KBM-7 (cell line): ENCODE measurements around the gene BLACAT1.
"Not testable (repeated sequence)": the region's sequence is repeated elsewhere in the genome, so short reads cannot be mapped to it uniquely, and the experiment has no call there.

Experiments
- DNase-seq: peaks from one replicate; pipeline ENCODE4 v3.0.0-alpha.2; 2015
- in situ Hi-C: fragments of 300-500 bp; cut with MboI; formaldehyde crosslinking; loops from 2 replicates; pipeline ENCODE4 v1.14.3; 2020; ENCODE audit warnings: low sequenced_read_pairs, low pct_unique_long_range_greater_than_20kb, mixed read lengths

BLACAT1 gene

GRCh38 chr1:205444300-205444930 lies 11.4 kb downstream of the BLACAT1 start:
- in situ Hi-C loops: no loop called here
- no peak for DNase-seq

GRCh38 chr1:205443585-205444299 lies 12.1 kb downstream of the BLACAT1 start:
- in situ Hi-C loops: no loop called here
- no peak for DNase-seq

GRCh38 chr1:205442051-205442725 lies 13.7 kb downstream of the BLACAT1 start:
- in situ Hi-C loops: no loop called here
- no peak for DNase-seq

DNA sequence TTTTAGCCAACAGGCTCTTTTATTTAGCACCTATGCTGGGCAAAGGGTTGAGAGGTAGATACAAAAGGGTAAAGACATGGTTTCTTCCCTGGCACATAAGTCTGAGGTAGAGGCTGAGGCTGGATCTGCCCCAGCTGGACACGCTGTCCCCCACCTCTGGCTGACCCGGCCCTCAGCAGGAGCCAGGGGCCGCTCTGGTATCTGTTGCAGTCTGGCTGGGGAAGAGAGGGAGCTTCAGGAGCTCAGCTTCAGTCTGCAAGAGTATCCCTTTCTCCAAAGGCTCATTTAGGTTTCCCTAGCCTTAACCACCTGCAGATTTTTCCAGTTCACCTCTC lies 14.2 kb downstream of the BLACAT1 start:
- in situ Hi-C loops: no loop called here
- no peak for DNase-seq

GRCh38 chr1:205441318-205441633 lies 14.6 kb downstream of the BLACAT1 start:
- DNase-seq: no peak
- in situ Hi-C loops: no loop called here

- peak; percentile 93 for DNase-seq
- in situ Hi-C loops: no loop called here
These were observed 15.1 kb downstream of the BLACAT1 start for GRCh38 chr1:205440476-205441317.

DNA sequence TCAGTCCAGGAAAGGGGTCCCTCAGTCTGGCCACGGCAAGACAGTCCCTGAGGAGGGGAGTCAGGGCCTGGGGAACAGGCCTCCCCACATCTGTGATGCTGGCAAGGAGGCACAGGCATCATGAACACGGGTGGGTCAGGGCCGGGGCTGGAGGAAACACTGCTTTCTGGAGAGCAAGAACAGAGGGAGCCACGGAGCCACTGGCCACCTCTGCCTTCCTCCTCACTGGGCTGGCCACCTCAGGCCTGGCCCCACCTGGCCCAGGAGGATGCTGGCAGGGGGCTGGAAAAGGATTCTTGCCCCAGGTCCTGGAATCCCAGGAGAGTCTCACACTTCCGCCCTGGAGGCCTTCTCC lies 15.7 kb downstream of the BLACAT1 start:
- in situ Hi-C loops: no loop called here

GRCh38 chr1:205438213-205439158 lies 17.4 kb downstream of the BLACAT1 start:
- peak; percentile 62 for DNase-seq
- in situ Hi-C loops: no loop called here

More for the DNA sequence above, 15.7 kb downstream of the BLACAT1 start:
- no peak for DNase-seq

DNA sequence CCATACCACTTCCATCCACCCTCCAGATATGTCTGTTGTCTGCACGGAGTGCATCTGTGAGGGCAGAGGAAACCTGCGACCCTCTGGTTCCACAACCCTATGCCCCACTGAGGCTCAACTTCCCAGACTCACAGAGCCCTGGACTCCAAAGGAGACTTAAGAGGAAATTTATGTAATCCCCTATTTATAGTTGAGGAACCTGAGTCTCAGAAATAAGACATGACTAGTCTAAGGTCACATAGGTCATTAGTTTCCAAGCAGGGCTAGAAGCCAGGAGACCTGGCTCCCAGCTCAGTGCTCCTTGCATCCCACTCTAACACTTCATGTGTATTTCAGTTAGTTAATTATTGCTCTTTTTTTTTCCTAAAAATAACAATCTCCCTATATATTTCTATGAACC lies 18.3 kb downstream of the BLACAT1 start:
- no peak for DNase-seq
- in situ Hi-C loops: no loop called here

- DNase-seq: no peak
- in situ Hi-C loops: no loop called here
These were observed 19.0 kb downstream of the BLACAT1 start for GRCh38 chr1:205436776-205437410.

- DNase-seq: no peak
- in situ Hi-C loops: no loop called here
These were observed 20.0 kb downstream of the BLACAT1 start for GRCh38 chr1:205435578-205436573.

DNA sequence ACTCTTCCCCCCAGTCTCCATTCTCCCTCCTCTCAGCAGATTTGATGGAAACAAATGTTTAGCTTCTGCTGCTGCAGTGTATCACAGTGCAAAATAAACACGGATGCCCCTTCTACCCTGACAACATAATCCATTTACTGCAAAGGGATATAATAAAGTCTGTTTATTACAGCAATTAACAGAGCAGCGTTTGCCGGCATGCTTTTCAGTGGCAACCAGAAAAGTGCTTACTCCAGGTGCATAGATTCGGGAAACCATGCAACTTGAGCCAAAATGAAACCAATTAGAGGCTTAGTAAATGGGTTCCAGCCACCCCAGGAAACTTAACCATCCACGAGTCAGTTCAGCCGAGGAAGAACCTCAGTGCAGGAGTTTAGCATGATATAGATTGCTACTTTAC lies 21.1 kb downstream of the BLACAT1 start:
- DNase-seq: no peak
- in situ Hi-C loops: no loop called here

DNA sequence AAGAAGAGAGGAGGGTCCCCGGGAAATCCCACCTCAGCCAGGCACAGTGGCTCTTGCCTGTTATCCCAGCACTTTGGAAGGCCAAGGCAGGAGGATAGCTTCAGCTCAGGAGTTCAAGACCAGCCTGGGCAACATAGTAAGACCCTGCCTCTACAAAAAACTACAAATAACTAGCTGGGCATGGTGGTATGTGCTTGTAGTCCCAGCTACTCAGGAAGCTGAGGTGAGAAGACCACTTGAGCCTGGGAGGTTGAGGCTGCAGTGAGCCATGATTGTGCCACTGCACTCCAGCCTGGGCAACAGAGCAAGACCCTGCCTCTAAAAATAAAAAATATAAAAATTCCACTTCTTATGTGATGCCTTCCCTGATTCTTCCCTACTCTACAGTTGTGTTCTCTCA lies 23.2 kb downstream of the BLACAT1 start:
- in situ Hi-C loops, DNase-seq: not testable (repeated sequence)

DNA sequence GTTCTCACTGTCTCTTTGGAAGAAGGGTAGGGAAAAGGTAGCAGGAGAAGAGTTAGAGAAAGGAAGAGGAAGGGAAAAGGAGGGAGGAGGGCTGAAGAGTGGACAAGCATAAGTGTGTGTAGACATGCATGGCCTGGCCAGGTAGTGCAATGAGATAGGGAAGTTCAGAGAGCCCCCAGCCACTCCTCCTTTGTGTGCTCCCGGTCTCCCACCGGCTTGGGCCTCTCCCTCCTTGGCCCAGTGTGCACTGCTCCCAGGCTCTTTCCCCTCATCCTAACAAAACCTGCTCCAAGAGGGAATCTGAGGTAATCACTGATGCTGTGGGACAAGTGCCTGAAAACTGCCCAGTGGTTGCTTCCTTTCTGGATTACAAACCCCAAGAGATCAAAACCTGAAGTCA lies 23.7 kb downstream of the BLACAT1 start:
- in situ Hi-C loops: no loop called here
- no peak for DNase-seq

DNA sequence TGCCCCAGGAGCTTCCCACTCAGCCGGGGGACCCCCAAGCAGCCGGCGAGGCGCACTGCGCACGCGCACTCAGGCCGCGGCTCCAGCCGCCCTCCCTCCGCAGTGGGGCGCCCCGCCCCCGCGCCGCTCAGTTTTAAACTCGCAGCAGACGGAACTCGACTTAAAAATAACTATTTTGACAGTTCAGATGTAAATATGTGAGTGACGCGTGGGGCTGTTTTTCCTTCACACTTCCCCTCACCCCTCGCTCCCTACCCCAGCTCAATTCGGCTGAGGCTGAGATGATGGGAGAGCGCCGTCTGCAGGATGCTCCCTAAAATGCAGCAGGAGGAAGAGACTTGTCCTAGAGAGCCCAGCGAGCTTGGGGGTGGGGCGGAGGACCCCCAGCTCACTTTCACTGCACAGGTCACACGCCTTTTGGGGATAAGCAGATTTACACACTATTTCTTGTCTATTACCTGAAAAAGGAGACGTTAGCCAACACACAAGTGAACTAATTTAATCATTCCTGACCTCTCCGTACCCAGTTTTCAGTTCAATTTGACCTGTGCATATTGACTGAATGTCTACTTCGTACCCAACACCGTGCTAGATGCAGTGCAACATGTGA lies 25.0 kb downstream of the BLACAT1 start:
- DNase-seq: peak; percentile 60
- in situ Hi-C loops: no loop called here

DNA sequence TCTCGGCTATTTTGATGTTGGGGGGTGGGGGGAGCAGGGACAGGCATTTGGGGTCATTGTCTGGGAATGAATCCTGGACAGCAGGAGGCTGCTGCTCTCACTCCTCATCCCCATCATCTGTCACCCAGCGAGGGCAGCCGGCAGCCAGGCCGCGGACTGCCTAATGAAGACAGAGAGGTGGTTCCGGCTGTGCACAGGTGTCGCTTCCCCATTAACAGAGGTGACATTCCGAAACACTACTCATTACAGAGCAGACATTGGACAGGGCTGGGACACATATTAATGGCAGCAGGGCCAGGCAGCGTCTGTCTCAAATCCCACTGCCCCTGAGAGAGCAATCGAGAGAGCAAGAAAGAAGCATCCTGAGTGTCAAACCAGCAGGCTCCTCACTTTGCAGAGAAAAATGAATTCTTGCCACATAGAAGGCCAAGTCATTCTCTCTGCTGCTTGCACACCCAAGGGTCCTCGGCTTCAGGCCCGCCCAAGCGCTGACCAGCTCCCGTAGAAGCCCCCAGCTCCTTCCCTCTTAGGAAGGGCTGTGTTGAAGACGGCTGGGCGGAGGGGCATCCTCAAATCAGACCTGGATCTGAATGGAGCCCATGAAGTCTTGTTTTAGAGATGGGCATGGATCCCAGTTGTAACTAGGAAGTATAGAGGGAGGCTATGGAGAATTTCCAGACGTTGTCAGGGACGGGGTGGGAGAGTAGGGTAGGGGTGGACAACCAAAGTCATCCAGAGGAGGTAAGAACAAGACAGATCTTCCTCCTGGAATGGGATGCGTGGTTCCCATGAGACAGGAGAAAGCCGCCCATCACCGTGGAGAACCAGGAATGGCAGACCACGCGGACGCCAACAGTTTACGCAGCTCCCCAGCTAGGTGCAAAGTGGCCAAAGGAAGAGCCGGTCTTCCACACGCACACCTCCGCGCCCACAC lies 25.8 kb downstream of the BLACAT1 start:
- no peak for DNase-seq
- in situ Hi-C loops: no loop called here
